ENCODE data around the gene MRPL22. TPM values are rescaled to one million over a fixed set of nuclear protein-coding genes. Genes with fewer than 3 reads are reported as not detected.
A peak's percentile ranks its signal among the peaks of the same experiment; 100 is the strongest.

MRPL22 gene
- 41.0 and 50.7 TPM in 2 replicates for polyA plus RNA-seq (2012; rRNA removed)
- 48.1 and 66.9 TPM in 2 replicates for polyA plus RNA-seq (2012; cell fraction: cytosol; rRNA removed)
- 23.8 and 27.3 TPM in 2 replicates for polyA plus RNA-seq (2012; cell fraction: nucleus; rRNA removed)

GRCh38 chr5:154940772-154941620 is at the start of gene MRPL22:
MRPL22 (plus strand) TSS chr5:154941073; CDS start chr5:154941111, 38 bp downstream.
- H3K9me3 ChIP-seq: no peaks in the 10 kb centered on the region
- peak within 1 kb of the TSS; percentile 58 to 78; a peak in 3 of 4 replicates for H3K27ac ChIP-seq (ENCODE audit: low read depth in 2 of 2, low read length in 1 of 2)
- H2AFZ ChIP-seq (ENCODE audit: low read depth): peak within 1 kb of the TSS; percentile 94
- TF ChIP-seq RAD21 (IDR thresholded peaks at IDR 0.05; ENCODE audit: low read length): no peak; the same call in 1 of the 2 replicates
- peak; percentile 96 for TF ChIP-seq POLR2AphosphoS5 (IDR thresholded peaks at IDR 0.05; ENCODE audit: low read depth, low read length)
- TF ChIP-seq MXI1 (IDR thresholded peaks at IDR 0.05; ENCODE audit: low read depth, low read length): peak; percentile 41
- no peak for TF ChIP-seq ZBTB33 (IDR thresholded peaks at IDR 0.05; ENCODE audit: borderline replicate concordance, low read depth)
- peak; percentile 64 for TF ChIP-seq NRF1 (IDR thresholded peaks at IDR 0.05; ENCODE audit: low read depth, low read length)
- no peak for TF ChIP-seq GATA2 (CRISPR knock-in tag; IDR thresholded peaks at IDR 0.05)
- TF ChIP-seq EP300 (IDR thresholded peaks at IDR 0.05; ENCODE audit: borderline replicate concordance in 1 of 2, low read depth in 1 of 2, low read length in 1 of 2): peak in 1 of 2 experiments; percentile 6; a peak in 1 of 4 replicates
- no peak for TF ChIP-seq PBX3 (IDR thresholded peaks at IDR 0.05)
- 0 out of 2 replicates have a peak, but pooled peaks have one; percentile 33 for TF ChIP-seq REST (IDR thresholded peaks at IDR 0.05; ENCODE audit: low read depth, low read length)
- no peak for TF ChIP-seq USF2 (IDR thresholded peaks at IDR 0.05; ENCODE audit: borderline replicate concordance, low read depth, low read length)
- TF ChIP-seq MEF2A (IDR thresholded peaks at IDR 0.05; ENCODE audit: borderline replicate concordance, low read depth): no peak
- peak; percentile 75; the same call in 1 of the 2 replicates for TF ChIP-seq SIN3A (IDR thresholded peaks at IDR 0.05; ENCODE audit: borderline replicate concordance, low read depth, low read length)
- TF ChIP-seq MAX (IDR thresholded peaks at IDR 0.05; ENCODE audit: low read depth): peak; percentile 80
- TF ChIP-seq GABPA (IDR thresholded peaks at IDR 0.05; ENCODE audit: low read depth): peak; percentile 27; the same call in 1 of the 2 replicates
- TF ChIP-seq CHD2 (IDR thresholded peaks at IDR 0.05; ENCODE audit: low read length, partially characterized antibody): peak; percentile 41
- TF ChIP-seq TAF1 (IDR thresholded peaks at IDR 0.05; ENCODE audit: borderline replicate concordance, low read depth, low read length): peak; percentile 95
- no peak for TF ChIP-seq RXRA (IDR thresholded peaks at IDR 0.05; ENCODE audit: borderline replicate concordance, low read depth)
- TF ChIP-seq TCF12 (IDR thresholded peaks at IDR 0.05): peak; percentile 17; the same call in 1 of the 2 replicates
- peak; percentile 97 for TF ChIP-seq YY1 (IDR thresholded peaks at IDR 0.05; ENCODE audit: low read depth)
- TF ChIP-seq ELF1 (IDR thresholded peaks at IDR 0.05): peak; percentile 44; the same call in 1 of the 2 replicates
- 0 out of 2 replicates have a peak, but pooled peaks have one; percentile 26 for TF ChIP-seq RCOR1 (IDR thresholded peaks at IDR 0.05; ENCODE audit: low read length)
- no peaks in the 10 kb centered on the region for H3K9me2 ChIP-seq
- H3K4me3 ChIP-seq (ENCODE audit: low read depth in 2 of 2, low read length in 1 of 2): peak within 1 kb of the TSS; percentile 82 to 90
- peaks cover 3% of the 10 kb centered on the region; the same call in 1 of the 2 replicates for H4K20me1 ChIP-seq (ENCODE audit: insufficient read depth)
- WGBS (ENCODE audit: low lambda C conversion rate): 2% methylated on average over 35 of the region's 40 CpGs
- DNase-seq: peak; percentile 91
- POLR2A ChIA-PET: no interaction called here
- H3K36me3 ChIP-seq (replicated peaks in 1 of 2; ENCODE audit: control insufficient read depth in 1 of 2, insufficient read depth in 2 of 2, low read length in 1 of 2): no peaks in the 10 kb centered on the region
- peak within 1 kb of the TSS; percentile 84 for H3K9ac ChIP-seq
- H3K27me3 ChIP-seq (ENCODE audit: insufficient read depth): no peaks in the 10 kb centered on the region
- peaks cover 9% of the 10 kb centered on the region for H3F3A ChIP-seq (replicated peaks; ENCODE audit: insufficient read depth)
- H3K4me1 ChIP-seq (ENCODE audit: control insufficient read depth in 1 of 2, insufficient read depth in 2 of 2, low read depth in 1 of 2, low read length in 1 of 2): peaks cover 7 to 15% of the 10 kb centered on the region in 2 experiments; a peak in 3 of 4 replicates
- CTCF ChIA-PET: interaction anchor here (1.0 to 1.4 kb wide), 2 partner anchors 31 to 286 kb away, joined by 3 to 4 read pairs; no protein-coding TSS in a partner anchor
- H3K4me2 ChIP-seq: peak within 1 kb of the TSS; percentile 82
- peaks cover 63% of the 10 kb centered on the region for H3K79me2 ChIP-seq (ENCODE audit: insufficient read depth)
